ENCODE measurements around the gene TBC1D13. TPM values are rescaled to one million over a fixed set of nuclear protein-coding genes. Genes with fewer than 3 reads are reported as not detected.

TBC1D13 gene
- total and polyA plus RNA-seq, 2 of the 13 experiments (the other 11 are each of a cell fraction or from before 2014, with no cell fraction given), result 17.9 to 19.7 TPM

GRCh38 chr9:128786681-128787601 is at the start of gene TBC1D13 (continued):
- TF ChIP-seq ZNF546 (CRISPR knock-in tag; conservative IDR thresholded peaks at IDR 0.05) (0 out of 2 replicates have a peak, but pooled peaks have one; percentile 61), RAD51 (IDR thresholded peaks at IDR 0.05; ENCODE audit: borderline replicate concordance) (peak; percentile 72), SSRP1 (CRISPR knock-in tag; IDR thresholded peaks at IDR 0.05) (peak; percentile 67; the same call in 1 of the 2 replicates), POLR2G (IDR thresholded peaks at IDR 0.05; ENCODE audit: low read depth, low read length) (peak; percentile 80), MAF1 (CRISPR knock-in tag; IDR thresholded peaks at IDR 0.05; ENCODE audit: borderline replicate concordance) (0 out of 2 replicates have a peak, but pooled peaks have one; percentile 57), MYC (CRISPR knock-in tag; IDR thresholded peaks at IDR 0.05; ENCODE audit: borderline replicate concordance) (peak; percentile 89), KLF12 (CRISPR knock-in tag; IDR thresholded peaks at IDR 0.05; ENCODE audit: borderline replicate concordance) (peak; percentile 95), SNAI1 (CRISPR knock-in tag; IDR thresholded peaks at IDR 0.05; ENCODE audit: borderline replicate concordance) (peak; percentile 77; the same call in 1 of the 2 replicates), BRD4 (CRISPR knock-in tag; IDR thresholded peaks at IDR 0.05) (peak; percentile 37; the same call in 1 of the 2 replicates), POLR2A (IDR thresholded peaks at IDR 0.05; ENCODE audit: insufficient read depth in 1 of 2, low read depth in 2 of 2, low read length in 2 of 2) (peak in 1 of 2 experiments; percentile 74; a peak in 2 of 4 replicates), ZNF17 (CRISPR knock-in tag; IDR thresholded peaks at IDR 0.05) (peak; percentile 26; the same call in 1 of the 2 replicates), NFKBIZ (CRISPR knock-in tag; IDR thresholded peaks at IDR 0.05) (peak; percentile 78; the same call in 1 of the 2 replicates), PAX8 (CRISPR knock-in tag; IDR thresholded peaks at IDR 0.05; ENCODE audit: borderline replicate concordance) (peak; percentile 74; the same call in 1 of the 2 replicates), SOX6 (IDR thresholded peaks at IDR 0.05) (no peak), SOX6 (CRISPR knock-in tag; IDR thresholded peaks at IDR 0.05) (peak; percentile 72), ZNF703 (CRISPR knock-in tag; IDR thresholded peaks at IDR 0.05; ENCODE audit: borderline replicate concordance) (peak; percentile 70; the same call in 1 of the 2 replicates), TOPORS (CRISPR knock-in tag; IDR thresholded peaks at IDR 0.05) (peak; percentile 90; the same call in 1 of the 2 replicates), GPBP1L1 (CRISPR knock-in tag; IDR thresholded peaks at IDR 0.05) (no peak), SIX4 (CRISPR knock-in tag; IDR thresholded peaks at IDR 0.05) (peak; percentile 45; the same call in 1 of the 2 replicates), HNRNPK (IDR thresholded peaks at IDR 0.05; ENCODE audit: low read depth, low read length, poor library complexity, severe bottlenecking) (peak; percentile 81), CBX1 (IDR thresholded peaks at IDR 0.05; ENCODE audit: low read depth) (peak; percentile 83), MTERF4 (CRISPR knock-in tag; IDR thresholded peaks at IDR 0.05) (peak; percentile 56; the same call in 1 of the 2 replicates), ZNF34 (CRISPR knock-in tag; IDR thresholded peaks at IDR 0.05; ENCODE audit: borderline replicate concordance) (peak; percentile 49; the same call in 1 of the 2 replicates), ZNF749 (CRISPR knock-in tag; IDR thresholded peaks at IDR 0.05; ENCODE audit: borderline replicate concordance) (peak; percentile 99), ISL2 (CRISPR knock-in tag; IDR thresholded peaks at IDR 0.05) (peak; percentile 76)
- TF ChIP-seq, protein P1, sequence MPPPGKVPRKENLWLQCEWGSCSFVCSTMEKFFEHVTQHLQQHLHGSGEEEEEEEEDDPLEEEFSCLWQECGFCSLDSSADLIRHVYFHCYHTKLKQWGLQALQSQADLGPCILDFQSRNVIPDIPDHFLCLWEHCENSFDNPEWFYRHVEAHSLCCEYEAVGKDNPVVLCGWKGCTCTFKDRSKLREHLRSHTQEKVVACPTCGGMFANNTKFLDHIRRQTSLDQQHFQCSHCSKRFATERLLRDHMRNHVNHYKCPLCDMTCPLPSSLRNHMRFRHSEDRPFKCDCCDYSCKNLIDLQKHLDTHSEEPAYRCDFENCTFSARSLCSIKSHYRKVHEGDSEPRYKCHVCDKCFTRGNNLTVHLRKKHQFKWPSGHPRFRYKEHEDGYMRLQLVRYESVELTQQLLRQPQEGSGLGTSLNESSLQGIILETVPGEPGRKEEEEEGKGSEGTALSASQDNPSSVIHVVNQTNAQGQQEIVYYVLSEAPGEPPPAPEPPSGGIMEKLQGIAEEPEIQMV (CRISPR knock-in tag; IDR thresholded peaks at IDR 0.05; ENCODE audit: low read depth), result peak; percentile 93
- TF ChIP-seq, protein P2, sequence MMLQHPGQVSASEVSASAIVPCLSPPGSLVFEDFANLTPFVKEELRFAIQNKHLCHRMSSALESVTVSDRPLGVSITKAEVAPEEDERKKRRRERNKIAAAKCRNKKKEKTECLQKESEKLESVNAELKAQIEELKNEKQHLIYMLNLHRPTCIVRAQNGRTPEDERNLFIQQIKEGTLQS (CRISPR knock-in tag; IDR thresholded peaks at IDR 0.05), result peak; percentile 75
